ENCODE measurements around the gene ESR1. TPM values are rescaled to one million over a fixed set of nuclear protein-coding genes. Genes with fewer than 3 reads are reported as not detected.

Gene ESR1
- total RNA-seq, 2 experiments from 2014 or later, result 0.38 to 0.79 TPM

GRCh38 chr6:151911401-151911800, 103.9 kb downstream of the ESR1 start:
- Mint-ChIP-seq H3K27me3 (no peaks in the 10 kb centered on the region), H3K9me3 (no peaks in the 10 kb centered on the region), H3K27ac (no peak overlapping the region), H3K4me1 (ENCODE audit: low read depth) (no peaks in the 10 kb centered on the region), H3K36me3 (ENCODE audit: low read depth) (no peaks in the 10 kb centered on the region), H3K4me3 (no peak overlapping the region)
- POLR2A ChIA-PET, result no interaction called here
- TF ChIP-seq CTCF (IDR thresholded peaks at IDR 0.05), result no peak
- DNase-seq (no peak), ATAC-seq (no peak)
- intact Hi-C loops (cut with micrococcal nuclease), result no loop called here
- CTCF ChIA-PET, result no interaction called here

- ChIA-PET POLR2A (no interaction called here), CTCF (no interaction called here)
- TF ChIP-seq CTCF (IDR thresholded peaks at IDR 0.05), result no peak
- Mint-ChIP-seq H3K36me3 (ENCODE audit: low read depth) (no peaks in the 10 kb centered on the region), H3K4me1 (ENCODE audit: low read depth) (no peaks in the 10 kb centered on the region), H3K27me3 (no peaks in the 10 kb centered on the region), H3K27ac (no peak overlapping the region), H3K9me3 (no peaks in the 10 kb centered on the region), H3K4me3 (no peak overlapping the region)
- intact Hi-C loops (cut with micrococcal nuclease), result no loop called here
- DNase-seq (no peak), ATAC-seq (no peak)
Measured at GRCh38 chr6:151914484-151914883, 107.0 kb downstream of the ESR1 start.

GRCh38 chr6:151916075-151916474, 108.6 kb downstream of the ESR1 start:
- Mint-ChIP-seq H3K27ac (no peak overlapping the region), H3K36me3 (ENCODE audit: low read depth) (no peaks in the 10 kb centered on the region), H3K27me3 (no peaks in the 10 kb centered on the region), H3K4me3 (no peak overlapping the region), H3K4me1 (ENCODE audit: low read depth) (no peaks in the 10 kb centered on the region), H3K9me3 (no peaks in the 10 kb centered on the region)
- ATAC-seq (no peak), DNase-seq (no peak)
- TF ChIP-seq CTCF (IDR thresholded peaks at IDR 0.05), result no peak
- ChIA-PET POLR2A (no interaction called here), CTCF (no interaction called here)
- intact Hi-C loops (cut with micrococcal nuclease), result no loop called here

- Mint-ChIP-seq H3K4me1 (ENCODE audit: low read depth) (no peaks in the 10 kb centered on the region), H3K27ac (no peak overlapping the region), H3K4me3 (no peak overlapping the region), H3K27me3 (no peaks in the 10 kb centered on the region), H3K9me3 (no peaks in the 10 kb centered on the region), H3K36me3 (ENCODE audit: low read depth) (no peaks in the 10 kb centered on the region)
- CTCF ChIA-PET, result no interaction called here
- intact Hi-C loops (cut with micrococcal nuclease), result no loop called here
- POLR2A ChIA-PET, result no interaction called here
- DNase-seq, result no peak
- no peak for ATAC-seq
- TF ChIP-seq CTCF (IDR thresholded peaks at IDR 0.05), result no peak
Measured at GRCh38 chr6:151916680-151917164, 109.2 kb downstream of the ESR1 start.

- H3K36me3 Mint-ChIP-seq (ENCODE audit: low read depth), result no peaks in the 10 kb centered on the region
- H3K9me3 Mint-ChIP-seq, result peaks cover 2% of the 10 kb centered on the region
- CTCF ChIA-PET, result no interaction called here
- intact Hi-C loops (cut with micrococcal nuclease), result no loop called here
- no peak overlapping the region for H3K4me3 Mint-ChIP-seq
- TF ChIP-seq CTCF (IDR thresholded peaks at IDR 0.05), result no peak
- no peak overlapping the region for H3K27ac Mint-ChIP-seq
- POLR2A ChIA-PET, result no interaction called here
- no peak for ATAC-seq
- DNase-seq, result no peak
- H3K27me3 Mint-ChIP-seq, result no peaks in the 10 kb centered on the region
- no peaks in the 10 kb centered on the region for H3K4me1 Mint-ChIP-seq (ENCODE audit: low read depth)
Measured at GRCh38 chr6:151917531-151918329, 110.2 kb downstream of the ESR1 start.
